Gastroesophageal sphincter (tissue), 3 donors: Measurements from ENCODE around the gene GALNT10.

Source experiments
- POLR2A ChIP-seq, 2 donors: fragments of 450-650 bp; IDR thresholded peaks; one replicate each; pipeline ENCODE4 v1.6.1; 2017; ENCODE audit warnings: antibody characterized with exemption in 2 of 2, mild to moderate bottlenecking in 2 of 2, moderate library complexity in 1 of 2
- TF ChIP-seq, protein P1 (sequence below), 4 experiments: fragments of 200-600 bp in 2 of 4; fragments of 450-650 bp in 2 of 4; sonication (generic) in 1 of 4; IDR thresholded peaks; one replicate each; pipeline ENCODE4 v1.5.1; 2017 to 2019; ENCODE audit warnings: antibody characterized with exemption in 4 of 4, mild to moderate bottlenecking in 2 of 4, moderate library complexity in 2 of 4

- TF ChIP-seq, protein P1, sequence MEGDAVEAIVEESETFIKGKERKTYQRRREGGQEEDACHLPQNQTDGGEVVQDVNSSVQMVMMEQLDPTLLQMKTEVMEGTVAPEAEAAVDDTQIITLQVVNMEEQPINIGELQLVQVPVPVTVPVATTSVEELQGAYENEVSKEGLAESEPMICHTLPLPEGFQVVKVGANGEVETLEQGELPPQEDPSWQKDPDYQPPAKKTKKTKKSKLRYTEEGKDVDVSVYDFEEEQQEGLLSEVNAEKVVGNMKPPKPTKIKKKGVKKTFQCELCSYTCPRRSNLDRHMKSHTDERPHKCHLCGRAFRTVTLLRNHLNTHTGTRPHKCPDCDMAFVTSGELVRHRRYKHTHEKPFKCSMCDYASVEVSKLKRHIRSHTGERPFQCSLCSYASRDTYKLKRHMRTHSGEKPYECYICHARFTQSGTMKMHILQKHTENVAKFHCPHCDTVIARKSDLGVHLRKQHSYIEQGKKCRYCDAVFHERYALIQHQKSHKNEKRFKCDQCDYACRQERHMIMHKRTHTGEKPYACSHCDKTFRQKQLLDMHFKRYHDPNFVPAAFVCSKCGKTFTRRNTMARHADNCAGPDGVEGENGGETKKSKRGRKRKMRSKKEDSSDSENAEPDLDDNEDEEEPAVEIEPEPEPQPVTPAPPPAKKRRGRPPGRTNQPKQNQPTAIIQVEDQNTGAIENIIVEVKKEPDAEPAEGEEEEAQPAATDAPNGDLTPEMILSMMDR (IDR thresholded peaks at IDR 0.05): no peak
- no peak for TF ChIP-seq POLR2A (IDR thresholded peaks at IDR 0.05)
Observed at GRCh38 chr5:154285661-154286408, 95.3 kb downstream of the GALNT10 start.
